H9 (cell line): ENCODE measurements around the gene RBPJ. TPM values are rescaled to one million over a fixed set of nuclear protein-coding genes. Genes with fewer than 3 reads are reported as not detected.

Experiments used
- DNase-seq: peaks from one replicate; pipeline ENCODE4 v3.0.0-alpha.2; 2017
- H2AFZ ChIP-seq: one replicate; pipeline ENCODE4 v1.6.1; 2013; ENCODE audit warnings: mild to moderate bottlenecking, low read length, control low read depth, moderate library complexity
- H2AK5ac ChIP-seq: 2 replicates; pipeline ENCODE4 v1.6.1; 2013; ENCODE audit warnings: low read length, control low read depth, mixed read lengths; ENCODE audit not compliant: insufficient read length
- H2BK120ac ChIP-seq: one replicate; pipeline ENCODE4 v1.6.1; 2013; ENCODE audit warnings: low read depth, mild to moderate bottlenecking, low read length, control low read depth, inconsistent platforms; ENCODE audit not compliant: poor library complexity, severe bottlenecking
- H2BK12ac ChIP-seq: 2 replicates; pipeline ENCODE4 v1.6.1; 2013; ENCODE audit warnings: low read length, control low read depth, mixed read lengths, low read depth; ENCODE audit not compliant: insufficient read length
- H2BK15ac ChIP-seq: 2 replicates; pipeline ENCODE4 v1.6.1; 2013; ENCODE audit warnings: low read depth, low read length, control low read depth
- H2BK20ac ChIP-seq: one replicate; pipeline ENCODE4 v1.6.1; 2013; ENCODE audit warnings: low read depth, mild to moderate bottlenecking, low read length, control low read depth, inconsistent platforms; ENCODE audit not compliant: poor library complexity, severe bottlenecking
- H2BK5ac ChIP-seq: 2 replicates; pipeline ENCODE4 v1.6.1; 2013; ENCODE audit warnings: low read length, control low read depth, mixed read lengths; ENCODE audit not compliant: insufficient read length
- H3K14ac ChIP-seq: 2 replicates; pipeline ENCODE4 v1.6.1; 2013; ENCODE audit warnings: low read length, control low read depth; ENCODE audit not compliant: insufficient read depth
- H3K18ac ChIP-seq: 2 replicates; pipeline ENCODE4 v1.6.1; 2013; ENCODE audit warnings: low read depth, mild to moderate bottlenecking, mixed read lengths, low read length, control low read depth; ENCODE audit not compliant: insufficient read length
- H3K23ac ChIP-seq: 2 replicates; pipeline ENCODE4 v1.6.1; 2013; ENCODE audit warnings: low read length, control low read depth, mixed read lengths, low read depth; ENCODE audit not compliant: insufficient read length
- H3K23me2 ChIP-seq: 2 replicates; pipeline ENCODE4 v1.6.1; 2013; ENCODE audit warnings: low read depth, mild to moderate bottlenecking, mixed read lengths, low read length, control low read depth; ENCODE audit not compliant: insufficient read length, poor library complexity, severe bottlenecking
- H3K27ac ChIP-seq: 2 replicates; pipeline ENCODE4 v1.5.1; 2013; ENCODE audit warnings: low read length, control low read depth, mixed read lengths, low read depth; ENCODE audit not compliant: insufficient read length
- H3K27me3 ChIP-seq: 2 replicates; pipeline ENCODE4 v1.6.1; 2013; ENCODE audit warnings: low read length, control low read depth, inconsistent platforms; ENCODE audit not compliant: insufficient read depth
- H3K4ac ChIP-seq: 2 replicates; pipeline ENCODE4 v1.6.1; 2013; ENCODE audit warnings: low read depth, mild to moderate bottlenecking, control low read depth, inconsistent platforms, low read length, moderate library complexity
- H3K4me1 ChIP-seq: 2 replicates; pipeline ENCODE4 v1.6.1; 2013; ENCODE audit warnings: low read length, control low read depth, inconsistent platforms; ENCODE audit not compliant: insufficient read depth
- H3K4me2 ChIP-seq: 2 replicates; pipeline ENCODE4 v1.6.1; 2013; ENCODE audit warnings: low read length, control low read depth, mixed read lengths; ENCODE audit not compliant: insufficient read length, insufficient read depth
- H3K56ac ChIP-seq: 2 replicates; pipeline ENCODE4 v1.6.1; 2013; ENCODE audit warnings: low read depth, mild to moderate bottlenecking, mixed read lengths, low read length, control low read depth; ENCODE audit not compliant: insufficient read length
- H3K79me1 ChIP-seq: 2 replicates; pipeline ENCODE4 v1.6.1; 2013; ENCODE audit warnings: low read depth, mild to moderate bottlenecking, moderate library complexity, low read length, control low read depth, inconsistent platforms; ENCODE audit not compliant: insufficient read depth, poor library complexity, severe bottlenecking
- H3K79me2 ChIP-seq: 2 replicates; pipeline ENCODE4 v1.6.1; 2013; ENCODE audit warnings: low read length, control low read depth, inconsistent platforms; ENCODE audit not compliant: insufficient read depth
- H3K9ac ChIP-seq: 2 replicates; pipeline ENCODE4 v1.6.1; 2013; ENCODE audit warnings: low read length, control low read depth, mixed read lengths; ENCODE audit not compliant: insufficient read length; ENCODE audit errors: extremely low read depth
- H3K9me3 ChIP-seq: one replicate; pipeline ENCODE4 v1.6.1; 2013; ENCODE audit warnings: low read depth, low read length, inconsistent platforms; ENCODE audit not compliant: control insufficient read depth
- H3T11ph ChIP-seq: one replicate; pipeline ENCODE4 v1.6.1; 2013; ENCODE audit warnings: mild to moderate bottlenecking, low read length, control low read depth, inconsistent platforms
- H4K20me1 ChIP-seq: one replicate; pipeline ENCODE4 v1.6.1; 2013; ENCODE audit not compliant: control insufficient read depth, insufficient read length, insufficient read depth
- H4K5ac ChIP-seq: 2 replicates; pipeline ENCODE4 v1.6.1; 2013; ENCODE audit warnings: low read depth, mild to moderate bottlenecking, mixed read lengths, low read length, control low read depth; ENCODE audit not compliant: insufficient read length
- H4K8ac ChIP-seq: replicated peaks from 2 replicates; pipeline ENCODE4 v1.6.1; 2013; ENCODE audit warnings: low read length, control low read depth, mixed read lengths, low read depth; ENCODE audit not compliant: insufficient read length
- H4K91ac ChIP-seq: 2 replicates; pipeline ENCODE4 v1.6.1; 2013; ENCODE audit warnings: low read depth, mild to moderate bottlenecking, moderate library complexity, mixed read lengths, low read length, control low read depth; ENCODE audit not compliant: insufficient read length
- H3K27ac Mint-ChIP-seq, 3 experiments: 2 replicates in 2 of 3; 3 replicates in 1 of 3; pipeline ENCODE4 v1.8.0; 2020 to 2021; ENCODE audit warnings: mixed read lengths in 3 of 3, mild to moderate bottlenecking in 1 of 3, moderate library complexity in 1 of 3
- H3K27me3 Mint-ChIP-seq: 2 replicates; pipeline ENCODE4 v1.8.0; 2021; ENCODE audit warnings: low read depth, mild to moderate bottlenecking, moderate library complexity, mixed read lengths
- H3K36me3 Mint-ChIP-seq, 3 experiments: 2 replicates in 2 of 3; 3 replicates in 1 of 3; pipeline ENCODE4 v1.8.0; 2020 to 2021; ENCODE audit warnings: low read depth in 3 of 3, mixed read lengths in 3 of 3; ENCODE audit not compliant: insufficient read depth in 1 of 3
- H3K4me1 Mint-ChIP-seq, 2 experiments: 2 replicates each; pipeline ENCODE4 v1.8.0; 2020; ENCODE audit warnings: mixed read lengths in 2 of 2
- H3K4me3 Mint-ChIP-seq, 2 experiments: 2 replicates in 1 of 2; 3 replicates in 1 of 2; pipeline ENCODE4 v1.8.0; 2020 to 2021; ENCODE audit warnings: mild to moderate bottlenecking in 2 of 2, mixed read lengths in 2 of 2, moderate library complexity in 1 of 2
- H3K9me3 Mint-ChIP-seq, 2 experiments: 2 replicates in 1 of 2; 3 replicates in 1 of 2; pipeline ENCODE4 v1.8.0; 2020; ENCODE audit warnings: mild to moderate bottlenecking in 2 of 2, mixed read lengths in 2 of 2, moderate library complexity in 1 of 2
- WGBS: extraction: QIAGEN DNeasy Blood & Tissue Kit; methylation state at CpG from one replicate; pipeline ENCODE4 v1.1.7; 2013; ENCODE audit warnings: missing lambda C conversion rate, low lambda C conversion rate, mixed read lengths; ENCODE audit not compliant: insufficient read length; ENCODE audit errors: extremely low coverage; 5-methylcytosine and 5-hydroxymethylcytosine counted together
- total RNA-seq: library from RNA; stranded (reverse); gene quantifications from 2 replicates; pipeline ENCODE4 v1.2.1, GENCODE V29; 2021
- TF ChIP-seq, protein P1 (sequence below): fragments of 200-600 bp; sonication (generic); conservative IDR thresholded peaks from 3 replicates; pipeline ENCODE4 v1.8.0; 2021; ENCODE audit warnings: antibody characterized with exemption, mild to moderate bottlenecking

The RBPJ gene
- total RNA-seq, 1 experiment from 2014 or later: 166 TPM

DNA sequence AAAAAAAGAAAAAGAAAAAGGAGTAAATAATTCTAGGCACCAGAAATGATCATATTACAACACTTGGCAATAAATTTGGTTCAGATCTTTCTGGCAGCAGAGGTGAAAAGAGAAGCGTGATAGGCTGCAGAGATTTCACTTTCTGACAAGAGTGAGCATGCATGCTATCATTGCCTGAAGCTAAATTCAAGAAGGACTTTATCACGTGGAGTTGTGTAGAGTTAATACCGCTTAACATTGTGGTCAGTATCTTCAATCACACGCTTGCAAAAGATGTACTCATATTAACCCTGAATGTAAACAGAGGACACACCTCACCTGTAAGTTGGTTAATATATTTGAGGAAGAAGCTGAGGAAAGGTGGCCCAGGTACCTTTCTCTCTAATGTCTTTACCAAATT lies 31.4 kb upstream of the RBPJ start:
- no peak overlapping the region for H3K27ac Mint-ChIP-seq
- H3K4me1 ChIP-seq: no peaks in the 10 kb centered on the region
- no peaks in the 10 kb centered on the region for H3K36me3 Mint-ChIP-seq
- no peak overlapping the region for H2BK120ac ChIP-seq
- no CpG with 5 or more reads among the region's 4 CpGs for WGBS
- H3K9me3 ChIP-seq: no peaks in the 10 kb centered on the region
- no peak overlapping the region for H2AK5ac ChIP-seq
- H2BK12ac ChIP-seq: no peak overlapping the region
- peaks cover 4 to 10% of the 10 kb centered on the region in 2 experiments; a peak in 2 of 4 replicates for H3K4me1 Mint-ChIP-seq
- H3K4me2 ChIP-seq: no peak overlapping the region
- H3K23ac ChIP-seq: no peak overlapping the region
- no peaks in the 10 kb centered on the region for H3K27me3 ChIP-seq
- H3K79me1 ChIP-seq: no peaks in the 10 kb centered on the region
- no peak overlapping the region for H3K9ac ChIP-seq
- H3K56ac ChIP-seq: no peak overlapping the region
- TF ChIP-seq, protein P1, sequence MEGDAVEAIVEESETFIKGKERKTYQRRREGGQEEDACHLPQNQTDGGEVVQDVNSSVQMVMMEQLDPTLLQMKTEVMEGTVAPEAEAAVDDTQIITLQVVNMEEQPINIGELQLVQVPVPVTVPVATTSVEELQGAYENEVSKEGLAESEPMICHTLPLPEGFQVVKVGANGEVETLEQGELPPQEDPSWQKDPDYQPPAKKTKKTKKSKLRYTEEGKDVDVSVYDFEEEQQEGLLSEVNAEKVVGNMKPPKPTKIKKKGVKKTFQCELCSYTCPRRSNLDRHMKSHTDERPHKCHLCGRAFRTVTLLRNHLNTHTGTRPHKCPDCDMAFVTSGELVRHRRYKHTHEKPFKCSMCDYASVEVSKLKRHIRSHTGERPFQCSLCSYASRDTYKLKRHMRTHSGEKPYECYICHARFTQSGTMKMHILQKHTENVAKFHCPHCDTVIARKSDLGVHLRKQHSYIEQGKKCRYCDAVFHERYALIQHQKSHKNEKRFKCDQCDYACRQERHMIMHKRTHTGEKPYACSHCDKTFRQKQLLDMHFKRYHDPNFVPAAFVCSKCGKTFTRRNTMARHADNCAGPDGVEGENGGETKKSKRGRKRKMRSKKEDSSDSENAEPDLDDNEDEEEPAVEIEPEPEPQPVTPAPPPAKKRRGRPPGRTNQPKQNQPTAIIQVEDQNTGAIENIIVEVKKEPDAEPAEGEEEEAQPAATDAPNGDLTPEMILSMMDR: no peak
- H3K27ac ChIP-seq: no peak overlapping the region
- no peak overlapping the region for H4K8ac ChIP-seq
- no peaks in the 10 kb centered on the region for H3K23me2 ChIP-seq
- no peaks in the 10 kb centered on the region for H3K9me3 Mint-ChIP-seq
- no peaks in the 10 kb centered on the region for H3K79me2 ChIP-seq
- H4K91ac ChIP-seq: no peak overlapping the region
- no peak for DNase-seq
- H2AFZ ChIP-seq: no peak overlapping the region
- H4K20me1 ChIP-seq: no peaks in the 10 kb centered on the region
- H3K4ac ChIP-seq: no peak overlapping the region
- no peak overlapping the region for H3T11ph ChIP-seq
- H2BK5ac ChIP-seq: no peak overlapping the region
- H4K5ac ChIP-seq: no peak overlapping the region
- no peak overlapping the region for H3K18ac ChIP-seq
- H2BK20ac ChIP-seq: no peak overlapping the region
- no peaks in the 10 kb centered on the region for H3K27me3 Mint-ChIP-seq
- no peak overlapping the region for H3K4me3 Mint-ChIP-seq
- no peak overlapping the region for H2BK15ac ChIP-seq
- no peak overlapping the region for H3K14ac ChIP-seq
